PC-9 (cell line): ENCODE results near the gene MSI2.

Experiments
- EZH2 ChIP-seq: fragments of 200-600 bp; sonication (generic); IDR thresholded peaks from 2 replicates; pipeline ENCODE4 v1.8.0; 2017; ENCODE audit warnings: antibody characterized with exemption, low read depth
- TF ChIP-seq, protein P1 (sequence below): fragments of 200-600 bp; sonication (generic); conservative IDR thresholded peaks from 2 replicates; pipeline ENCODE4 v1.6.1; 2017; ENCODE audit warnings: mixed run types, antibody characterized with exemption, mild to moderate bottlenecking, moderate library complexity

- TF ChIP-seq, protein P1, sequence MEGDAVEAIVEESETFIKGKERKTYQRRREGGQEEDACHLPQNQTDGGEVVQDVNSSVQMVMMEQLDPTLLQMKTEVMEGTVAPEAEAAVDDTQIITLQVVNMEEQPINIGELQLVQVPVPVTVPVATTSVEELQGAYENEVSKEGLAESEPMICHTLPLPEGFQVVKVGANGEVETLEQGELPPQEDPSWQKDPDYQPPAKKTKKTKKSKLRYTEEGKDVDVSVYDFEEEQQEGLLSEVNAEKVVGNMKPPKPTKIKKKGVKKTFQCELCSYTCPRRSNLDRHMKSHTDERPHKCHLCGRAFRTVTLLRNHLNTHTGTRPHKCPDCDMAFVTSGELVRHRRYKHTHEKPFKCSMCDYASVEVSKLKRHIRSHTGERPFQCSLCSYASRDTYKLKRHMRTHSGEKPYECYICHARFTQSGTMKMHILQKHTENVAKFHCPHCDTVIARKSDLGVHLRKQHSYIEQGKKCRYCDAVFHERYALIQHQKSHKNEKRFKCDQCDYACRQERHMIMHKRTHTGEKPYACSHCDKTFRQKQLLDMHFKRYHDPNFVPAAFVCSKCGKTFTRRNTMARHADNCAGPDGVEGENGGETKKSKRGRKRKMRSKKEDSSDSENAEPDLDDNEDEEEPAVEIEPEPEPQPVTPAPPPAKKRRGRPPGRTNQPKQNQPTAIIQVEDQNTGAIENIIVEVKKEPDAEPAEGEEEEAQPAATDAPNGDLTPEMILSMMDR, result no peak
- no peak for TF ChIP-seq EZH2
Measured at GRCh38 chr17:57544401-57544800, 288.1 kb downstream of the MSI2 start.
